ENCODE results near the gene WWOX.

- TF ChIP-seq CTCF (IDR thresholded peaks at IDR 0.05; ENCODE audit: insufficient read depth, low read depth, low read length), result no peak
- TF ChIP-seq EZH2 (IDR thresholded peaks at IDR 0.05; ENCODE audit: insufficient read depth, low read length), result no peak
Observed at GRCh38 chr16:78768226-78768625, 668.8 kb downstream of the WWOX start.
